T-helper 17 cell (primary cell): Measurements from ENCODE around the gene MUSTN1. TPM values are rescaled to one million over a fixed set of nuclear protein-coding genes. Genes with fewer than 3 reads are reported as not detected.

Experiments used
- ATAC-seq: fragments of 150-1000 bp; cut with Tn5 transposase; 2 replicates; pipeline ENCODE4 v1.10.0; 2021; ENCODE audit warnings: mild to moderate bottlenecking, moderate library complexity
- DNase-seq, 3 donors: peaks; one replicate each; pipeline versions ENCODE4 v3.0.0 to v3.0.0-alpha.2; 2020 to 2021
- H3K9me3 ChIP-seq: one replicate; pipeline ENCODE4 v1.7.0; 2013; ENCODE audit warnings: low read length, mild to moderate bottlenecking; ENCODE audit not compliant: control insufficient read depth, poor library complexity, severe bottlenecking
- H3K27ac Mint-ChIP-seq: one replicate; pipeline ENCODE4 v1.8.0; 2022; ENCODE audit warnings: mild to moderate bottlenecking, moderate library complexity, mixed read lengths
- H3K27me3 Mint-ChIP-seq: one replicate; pipeline ENCODE4 v1.8.0; 2022; ENCODE audit warnings: mixed read lengths
- H3K36me3 Mint-ChIP-seq: one replicate; pipeline ENCODE4 v1.8.0; 2022; ENCODE audit warnings: low read depth, mixed read lengths
- H3K4me1 Mint-ChIP-seq: one replicate; pipeline ENCODE4 v1.8.0; 2022; ENCODE audit warnings: mild to moderate bottlenecking, mixed read lengths
- H3K4me3 Mint-ChIP-seq: one replicate; pipeline ENCODE4 v1.8.0; 2022; ENCODE audit warnings: mild to moderate bottlenecking, moderate library complexity, mixed read lengths
- total RNA-seq, 4 donors: library from RNA in 2 of 4; stranded (reverse) in 2 of 4; gene quantifications; one replicate each; pipeline ENCODE4 v1.2.3 and lab custom pipeline; 2022 to 2026

Gene MUSTN1
- total RNA-seq, 2 donors from 2014 or later, result 12.3 to 16.0 TPM

GRCh38 chr3:52790337-52790736 lies 44.5 kb downstream of the MUSTN1 start:
- H3K4me1 Mint-ChIP-seq, result peaks cover 3% of the 10 kb centered on the region
- no peak overlapping the region for H3K27ac Mint-ChIP-seq
- no peak for DNase-seq
- H3K4me3 Mint-ChIP-seq, result no peak overlapping the region
- H3K27me3 Mint-ChIP-seq, result peaks cover 15% of the 10 kb centered on the region
- no peaks in the 10 kb centered on the region for H3K36me3 Mint-ChIP-seq
- H3K9me3 ChIP-seq, result no peaks in the 10 kb centered on the region
- ATAC-seq, result no peak

- ATAC-seq (no peak), DNase-seq (no peak)
- Mint-ChIP-seq H3K36me3 (no peaks in the 10 kb centered on the region), H3K27ac (no peak overlapping the region), H3K27me3 (peaks cover 15% of the 10 kb centered on the region), H3K4me1 (peaks cover 3% of the 10 kb centered on the region), H3K4me3 (no peak overlapping the region)
- H3K9me3 ChIP-seq, result no peaks in the 10 kb centered on the region
These were observed 45.1 kb downstream of the MUSTN1 start for GRCh38 chr3:52789746-52790040.

- H3K27me3 Mint-ChIP-seq, result peaks cover 15% of the 10 kb centered on the region
- no peak for ATAC-seq
- no peaks in the 10 kb centered on the region for H3K36me3 Mint-ChIP-seq
- H3K9me3 ChIP-seq, result no peaks in the 10 kb centered on the region
- DNase-seq, result no peak
- H3K4me3 Mint-ChIP-seq, result no peak overlapping the region
- peaks cover 3% of the 10 kb centered on the region for H3K4me1 Mint-ChIP-seq
- H3K27ac Mint-ChIP-seq, result no peak overlapping the region
These were observed 45.7 kb downstream of the MUSTN1 start for GRCh38 chr3:52788890-52789745.

GRCh38 chr3:52787672-52788625 lies 46.9 kb downstream of the MUSTN1 start:
- no peaks in the 10 kb centered on the region for H3K9me3 ChIP-seq
- Mint-ChIP-seq H3K4me1 (peaks cover 3% of the 10 kb centered on the region), H3K27ac (no peak overlapping the region), H3K27me3 (peaks cover 25% of the 10 kb centered on the region), H3K4me3 (no peak overlapping the region), H3K36me3 (no peaks in the 10 kb centered on the region)
- DNase-seq (no peak), ATAC-seq (no peak)

GRCh38 chr3:52787246-52787645 lies 47.6 kb downstream of the MUSTN1 start:
- H3K4me3 Mint-ChIP-seq, result no peak overlapping the region
- ATAC-seq (no peak), DNase-seq (no peak)
- H3K9me3 ChIP-seq, result no peaks in the 10 kb centered on the region
- H3K27me3 Mint-ChIP-seq, result peaks cover 32% of the 10 kb centered on the region
- peaks cover 3% of the 10 kb centered on the region for H3K4me1 Mint-ChIP-seq
- H3K36me3 Mint-ChIP-seq, result no peaks in the 10 kb centered on the region
- H3K27ac Mint-ChIP-seq, result no peak overlapping the region

GRCh38 chr3:52786330-52787215 lies 48.2 kb downstream of the MUSTN1 start:
- no peaks in the 10 kb centered on the region for H3K36me3 Mint-ChIP-seq
- H3K27me3 Mint-ChIP-seq, result peaks cover 38% of the 10 kb centered on the region
- DNase-seq, result no peak
- H3K4me1 Mint-ChIP-seq, result peaks cover 3% of the 10 kb centered on the region
- no peaks in the 10 kb centered on the region for H3K9me3 ChIP-seq
- ATAC-seq, result no peak
- no peak overlapping the region for H3K4me3 Mint-ChIP-seq
- no peak overlapping the region for H3K27ac Mint-ChIP-seq

GRCh38 chr3:52784931-52785590 lies 49.8 kb downstream of the MUSTN1 start:
- H3K36me3 Mint-ChIP-seq, result no peaks in the 10 kb centered on the region
- ATAC-seq, result no peak
- H3K27ac Mint-ChIP-seq, result peak overlapping the region; percentile 43
- no peak for DNase-seq
- H3K4me3 Mint-ChIP-seq, result no peak overlapping the region
- H3K27me3 Mint-ChIP-seq, result peaks cover 29% of the 10 kb centered on the region
- H3K4me1 Mint-ChIP-seq, result peaks cover 3% of the 10 kb centered on the region
- no peaks in the 10 kb centered on the region for H3K9me3 ChIP-seq

GRCh38 chr3:52784021-52784621 lies 50.7 kb downstream of the MUSTN1 start:
- Mint-ChIP-seq H3K27ac (no peak overlapping the region), H3K4me3 (no peak overlapping the region), H3K36me3 (no peaks in the 10 kb centered on the region), H3K27me3 (peaks cover 35% of the 10 kb centered on the region), H3K4me1 (peaks cover 3% of the 10 kb centered on the region)
- no peak for ATAC-seq
- DNase-seq, result no peak
- no peaks in the 10 kb centered on the region for H3K9me3 ChIP-seq

- H3K9me3 ChIP-seq, result no peaks in the 10 kb centered on the region
- Mint-ChIP-seq H3K4me3 (no peak overlapping the region), H3K4me1 (no peaks in the 10 kb centered on the region), H3K27me3 (peaks cover 33% of the 10 kb centered on the region), H3K27ac (no peak overlapping the region), H3K36me3 (no peaks in the 10 kb centered on the region)
- DNase-seq, result no peak
- no peak for ATAC-seq
These were observed 51.6 kb downstream of the MUSTN1 start for GRCh38 chr3:52783211-52783555.

Other genes starting within 250 kb of the MUSTN1 start
- 10 to 100 TPM; 62.8 to 70.8 TPM for gene PBRM1, start 149.1 kb downstream of the MUSTN1 start, total RNA-seq
- 100 to 1,000 TPM; 109 to 117 TPM for gene GNL3, start 149.0 kb downstream of the MUSTN1 start, total RNA-seq
- 10 to 100 TPM; 18.9 to 23.0 TPM for gene GLT8D1, start 129.2 kb downstream of the MUSTN1 start, total RNA-seq
- gene SPCS1, start 128.9 kb downstream of the MUSTN1 start, total RNA-seq, result 10 to 100 TPM; 62.6 to 63.7 TPM
- gene NEK4, start 64.1 kb downstream of the MUSTN1 start, total RNA-seq, result 10 to 100 TPM in 1 of 2 donors, 1 to 10 TPM in 1; 7.3 to 14.7 TPM
- not detected for gene ITIH1, start 57.4 kb downstream of the MUSTN1 start, total RNA-seq
- gene ITIH3, start 40.2 kb downstream of the MUSTN1 start, total RNA-seq, result not detected
- 10 to 100 TPM; 25.8 to 40.6 TPM for gene ITIH4, start 4.3 kb downstream of the MUSTN1 start, total RNA-seq
- 10 to 100 TPM; 41.1 to 42.6 TPM for gene STIMATE, start 62.5 kb upstream of the MUSTN1 start, total RNA-seq
- 10 to 100 TPM; 36.1 to 49.8 TPM for gene SFMBT1, start 211.1 kb upstream of the MUSTN1 start, total RNA-seq